NCI-H446 treated with DMSO at 0.1 percent for 48 hours (cell line): ENCODE data around the gene SERINC5.
A peak's percentile ranks its signal among the peaks of the same experiment; 100 is the strongest.
"Not testable (repeated sequence)": the region's sequence is repeated elsewhere in the genome, so short reads cannot be mapped to it uniquely, and the experiment has no call there.

Experiments used
- DNase-seq: peaks from one replicate; lab custom pipeline; 2025; lab: John Stamatoyannopoulos, UW

Gene SERINC5

GRCh38 chr5:80168388-80169028 lies 87.3 kb downstream of the SERINC5 start:
- DNase-seq: no peak

- DNase-seq: no peak
These were observed 90.4 kb downstream of the SERINC5 start for GRCh38 chr5:80165452-80165851.

GRCh38 chr5:80161165-80161564 lies 94.7 kb downstream of the SERINC5 start:
- DNase-seq: no peak

GRCh38 chr5:80160242-80160641 lies 95.6 kb downstream of the SERINC5 start:
- DNase-seq: no peak

- no peak for DNase-seq
These were observed 96.6 kb downstream of the SERINC5 start for GRCh38 chr5:80159133-80159815.

GRCh38 chr5:80156156-80156555 lies 99.7 kb downstream of the SERINC5 start:
- no peak for DNase-seq

- DNase-seq: no peak
These were observed 101.1 kb downstream of the SERINC5 start for GRCh38 chr5:80154749-80155148.

GRCh38 chr5:80154289-80154688 lies 101.6 kb downstream of the SERINC5 start:
- not testable (repeated sequence) for DNase-seq

- no peak for DNase-seq
These were observed 102.2 kb downstream of the SERINC5 start for GRCh38 chr5:80153586-80154126.

GRCh38 chr5:80152778-80153177 lies 103.1 kb downstream of the SERINC5 start:
- DNase-seq: no peak

GRCh38 chr5:80151890-80152289 lies 104.0 kb downstream of the SERINC5 start:
- no peak for DNase-seq

- DNase-seq: no peak
These were observed 105.1 kb downstream of the SERINC5 start for GRCh38 chr5:80150731-80151130.

- no peak for DNase-seq
These were observed 106.7 kb downstream of the SERINC5 start for GRCh38 chr5:80149161-80149609.

- DNase-seq: no peak
These were observed 108.6 kb downstream of the SERINC5 start for GRCh38 chr5:80147119-80147815.

- DNase-seq: peak; percentile 58
These were observed 109.8 kb downstream of the SERINC5 start for GRCh38 chr5:80146046-80146445.

- no peak for DNase-seq
These were observed 112.4 kb downstream of the SERINC5 start for GRCh38 chr5:80143491-80143890.

- no peak for DNase-seq
These were observed 112.9 kb downstream of the SERINC5 start for GRCh38 chr5:80142996-80143395.

GRCh38 chr5:80141681-80142080 lies 114.2 kb downstream of the SERINC5 start:
- DNase-seq: no peak

- no peak for DNase-seq
These were observed 114.6 kb downstream of the SERINC5 start for GRCh38 chr5:80141147-80141671.

- DNase-seq: no peak
These were observed 115.4 kb downstream of the SERINC5 start for GRCh38 chr5:80140496-80140895.

GRCh38 chr5:80139466-80139972 lies 116.3 kb downstream of the SERINC5 start:
- DNase-seq: no peak

- DNase-seq: no peak
These were observed 117.4 kb downstream of the SERINC5 start for GRCh38 chr5:80138486-80138885.
